ENCODE results near the gene LYZL1.
A peak's percentile ranks its signal among the peaks of the same experiment; 100 is the strongest.

LYZL1 gene

GRCh38 chr10:29302499-29302898 is 13.6 kb downstream of the LYZL1 start:
- ATAC-seq, result no peak
- TF ChIP-seq TOX (CRISPR knock-in tag; IDR thresholded peaks at IDR 0.05; ENCODE audit: borderline replicate concordance) (no peak), OSR1 (CRISPR knock-in tag; IDR thresholded peaks at IDR 0.05) (no peak), BACH2 (CRISPR knock-in tag; IDR thresholded peaks at IDR 0.05; ENCODE audit: borderline replicate concordance) (no peak), ARNTL (CRISPR knock-in tag; IDR thresholded peaks at IDR 0.05; ENCODE audit: borderline replicate concordance, low read depth) (no peak), ISL1 (CRISPR knock-in tag; IDR thresholded peaks at IDR 0.05) (no peak)

- peak; percentile 89 for ATAC-seq
- no peak for TF ChIP-seq PATZ1 (CRISPR knock-in tag; IDR thresholded peaks at IDR 0.05; ENCODE audit: borderline replicate concordance)
- TF ChIP-seq TCF4 (CRISPR knock-in tag; IDR thresholded peaks at IDR 0.05; ENCODE audit: borderline replicate concordance), result no peak
- no peak for TF ChIP-seq TOX (CRISPR knock-in tag; IDR thresholded peaks at IDR 0.05; ENCODE audit: borderline replicate concordance)
- TF ChIP-seq ARNTL (CRISPR knock-in tag; IDR thresholded peaks at IDR 0.05; ENCODE audit: borderline replicate concordance, low read depth), result no peak
- TF ChIP-seq ZFP30 (CRISPR knock-in tag; IDR thresholded peaks at IDR 0.05), result no peak
- no peak for TF ChIP-seq SNAI2 (CRISPR knock-in tag; IDR thresholded peaks at IDR 0.05)
- TF ChIP-seq PPARA (CRISPR knock-in tag; IDR thresholded peaks at IDR 0.05; ENCODE audit: borderline replicate concordance), result no peak
- no peak for TF ChIP-seq ZNF565 (CRISPR knock-in tag; conservative IDR thresholded peaks at IDR 0.05; ENCODE audit: low read depth)
- TF ChIP-seq ZC3H10 (CRISPR knock-in tag; IDR thresholded peaks at IDR 0.05), result no peak
- TF ChIP-seq CSDC2 (CRISPR knock-in tag; IDR thresholded peaks at IDR 0.05), result no peak
- no peak for TF ChIP-seq ZFP3 (CRISPR knock-in tag; IDR thresholded peaks at IDR 0.05)
- TF ChIP-seq ZNF8 (CRISPR knock-in tag; IDR thresholded peaks at IDR 0.05), result no peak
- TF ChIP-seq, protein P1, sequence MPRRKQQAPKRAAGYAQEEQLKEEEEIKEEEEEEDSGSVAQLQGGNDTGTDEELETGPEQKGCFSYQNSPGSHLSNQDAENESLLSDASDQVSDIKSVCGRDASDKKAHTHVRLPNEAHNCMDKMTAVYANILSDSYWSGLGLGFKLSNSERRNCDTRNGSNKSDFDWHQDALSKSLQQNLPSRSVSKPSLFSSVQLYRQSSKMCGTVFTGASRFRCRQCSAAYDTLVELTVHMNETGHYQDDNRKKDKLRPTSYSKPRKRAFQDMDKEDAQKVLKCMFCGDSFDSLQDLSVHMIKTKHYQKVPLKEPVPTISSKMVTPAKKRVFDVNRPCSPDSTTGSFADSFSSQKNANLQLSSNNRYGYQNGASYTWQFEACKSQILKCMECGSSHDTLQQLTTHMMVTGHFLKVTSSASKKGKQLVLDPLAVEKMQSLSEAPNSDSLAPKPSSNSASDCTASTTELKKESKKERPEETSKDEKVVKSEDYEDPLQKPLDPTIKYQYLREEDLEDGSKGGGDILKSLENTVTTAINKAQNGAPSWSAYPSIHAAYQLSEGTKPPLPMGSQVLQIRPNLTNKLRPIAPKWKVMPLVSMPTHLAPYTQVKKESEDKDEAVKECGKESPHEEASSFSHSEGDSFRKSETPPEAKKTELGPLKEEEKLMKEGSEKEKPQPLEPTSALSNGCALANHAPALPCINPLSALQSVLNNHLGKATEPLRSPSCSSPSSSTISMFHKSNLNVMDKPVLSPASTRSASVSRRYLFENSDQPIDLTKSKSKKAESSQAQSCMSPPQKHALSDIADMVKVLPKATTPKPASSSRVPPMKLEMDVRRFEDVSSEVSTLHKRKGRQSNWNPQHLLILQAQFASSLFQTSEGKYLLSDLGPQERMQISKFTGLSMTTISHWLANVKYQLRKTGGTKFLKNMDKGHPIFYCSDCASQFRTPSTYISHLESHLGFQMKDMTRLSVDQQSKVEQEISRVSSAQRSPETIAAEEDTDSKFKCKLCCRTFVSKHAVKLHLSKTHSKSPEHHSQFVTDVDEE (CRISPR knock-in tag; IDR thresholded peaks at IDR 0.05), result no peak
- TF ChIP-seq OSR1 (CRISPR knock-in tag; IDR thresholded peaks at IDR 0.05), result no peak
- TF ChIP-seq BACH2 (CRISPR knock-in tag; IDR thresholded peaks at IDR 0.05; ENCODE audit: borderline replicate concordance), result no peak
- TF ChIP-seq ESRRG (CRISPR knock-in tag; IDR thresholded peaks at IDR 0.05), result no peak
- TF ChIP-seq ZNF70 (CRISPR knock-in tag; IDR thresholded peaks at IDR 0.05), result no peak
- TF ChIP-seq RARB (CRISPR knock-in tag; IDR thresholded peaks at IDR 0.05), result no peak
Observed at GRCh38 chr10:29304264-29304994, 15.6 kb downstream of the LYZL1 start.

- no peak for ATAC-seq
- no peak for TF ChIP-seq ZNF565 (CRISPR knock-in tag; conservative IDR thresholded peaks at IDR 0.05; ENCODE audit: low read depth)
- no peak for TF ChIP-seq TCF4 (CRISPR knock-in tag; IDR thresholded peaks at IDR 0.05; ENCODE audit: borderline replicate concordance)
- no peak for TF ChIP-seq ZNF8 (CRISPR knock-in tag; IDR thresholded peaks at IDR 0.05)
- TF ChIP-seq ZC3H10 (CRISPR knock-in tag; IDR thresholded peaks at IDR 0.05), result no peak
- TF ChIP-seq, protein P1 (CRISPR knock-in tag; IDR thresholded peaks at IDR 0.05), result no peak
- no peak for TF ChIP-seq PPARA (CRISPR knock-in tag; IDR thresholded peaks at IDR 0.05; ENCODE audit: borderline replicate concordance)
- TF ChIP-seq CSRNP3 (CRISPR knock-in tag; IDR thresholded peaks at IDR 0.05), result no peak
Observed at GRCh38 chr10:29304995-29305335, 16.1 kb downstream of the LYZL1 start.

Data from SK-N-SH treated with all-trans-retinoic acid at 6 μM for 48 hours (cell line).